Suprapubic skin (tissue), 4 donors: Measurements from ENCODE around the gene TET1. TPM values are rescaled to one million over a fixed set of nuclear protein-coding genes. Genes with fewer than 3 reads are reported as not detected.

Source experiments
- DNase-seq, 2 donors: peaks; one replicate each; pipeline ENCODE4 v3.0.0-alpha.2; 2019; ENCODE audit warnings: low spot score in 2 of 2
- H3K27ac ChIP-seq: fragments of 200-600 bp; sonication (generic); one replicate; pipeline ENCODE4 v1.5.1; 2019
- H3K27me3 ChIP-seq: fragments of 200-600 bp; sonication (generic); one replicate; pipeline ENCODE4 v1.5.1; 2019
- H3K36me3 ChIP-seq: fragments of 200-600 bp; sonication (generic); one replicate; pipeline ENCODE4 v1.5.1; 2019
- H3K4me1 ChIP-seq: fragments of 200-600 bp; sonication (generic); one replicate; pipeline ENCODE4 v1.5.1; 2019
- H3K4me3 ChIP-seq: fragments of 200-600 bp; sonication (generic); one replicate; pipeline ENCODE4 v1.5.1; 2019; ENCODE audit warnings: mild to moderate bottlenecking
- H3K9me3 ChIP-seq: fragments of 200-600 bp; sonication (generic); one replicate; pipeline ENCODE4 v1.5.1; 2019
- EP300 ChIP-seq: sonication (generic); formaldehyde crosslinking; IDR thresholded peaks from one replicate; pipeline ENCODE4 v1.6.1; 2017; ENCODE audit warnings: antibody characterized with exemption
- POLR2A ChIP-seq, 2 donors: fragments of 450-650 bp; IDR thresholded peaks; one replicate each; pipeline ENCODE4 v1.6.1; 2017; ENCODE audit warnings: antibody characterized with exemption in 2 of 2, mild to moderate bottlenecking in 2 of 2, moderate library complexity in 2 of 2
- POLR2AphosphoS5 ChIP-seq, 3 donors: sonication (generic); formaldehyde crosslinking; IDR thresholded peaks; one replicate each; pipeline ENCODE4 v1.6.1; 2017; ENCODE audit warnings: antibody characterized with exemption in 3 of 3
- WGBS: methylation state at CpG from one replicate; pipeline ENCODE4 v1.1.5; 2018; 5-methylcytosine and 5-hydroxymethylcytosine counted together
- total RNA-seq, 4 donors: library from RNA; depleted of rRNA; stranded (reverse); fragments of >200 nt; gene quantifications; one replicate each; pipeline ENCODE4 v1.1.0, GENCODE V29; 2016
- TF ChIP-seq, protein P1 (sequence below), 2 donors: fragments of 200-600 bp in 1 of 2; fragments of 450-650 bp in 1 of 2; sonication (generic) in 1 of 2; IDR thresholded peaks; one replicate each; pipeline ENCODE4 v1.5.1; 2016 to 2019; ENCODE audit warnings: antibody characterized with exemption in 2 of 2, mild to moderate bottlenecking in 1 of 2, moderate library complexity in 1 of 2

TET1 gene
- total RNA-seq, 4 donors from 2014 or later, result 0.98 to 3.2 (median 2.6) TPM

DNA sequence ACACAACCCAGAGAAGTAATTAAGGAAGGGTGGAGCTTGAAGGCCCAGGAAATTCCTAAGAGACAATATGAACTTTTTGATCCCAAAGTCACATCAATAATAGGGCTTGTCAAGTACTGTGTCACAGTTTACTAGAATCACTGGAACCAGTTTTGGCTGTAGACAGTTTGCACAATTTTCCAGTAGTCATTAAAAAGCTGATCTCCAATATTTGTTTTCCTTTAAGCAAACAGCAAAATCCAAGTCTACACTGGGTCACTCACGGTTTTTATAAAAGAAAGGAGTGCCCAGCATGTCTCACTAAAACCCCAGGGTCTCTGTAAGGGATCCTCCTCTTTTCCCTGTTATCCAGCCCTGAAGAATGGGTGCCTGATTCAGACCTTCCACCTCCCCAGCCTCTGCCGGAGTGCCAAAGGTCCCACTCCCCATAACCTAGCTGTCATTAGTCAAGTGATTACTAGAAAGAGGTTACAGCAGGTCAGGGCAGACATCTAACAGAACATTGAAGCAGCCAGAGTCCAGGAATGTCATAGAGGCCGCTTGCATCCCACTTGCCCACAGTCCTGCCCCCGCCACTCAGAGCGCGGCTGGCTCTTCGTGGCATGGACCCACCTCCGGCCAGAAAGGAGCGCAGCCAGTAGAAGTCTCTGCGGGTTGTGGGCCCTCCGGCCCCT lies 33.4 kb upstream of the TET1 start:
- TF ChIP-seq POLR2AphosphoS5 (IDR thresholded peaks at IDR 0.05), result no peak
- TF ChIP-seq EP300, result no peak
- TF ChIP-seq, protein P1, sequence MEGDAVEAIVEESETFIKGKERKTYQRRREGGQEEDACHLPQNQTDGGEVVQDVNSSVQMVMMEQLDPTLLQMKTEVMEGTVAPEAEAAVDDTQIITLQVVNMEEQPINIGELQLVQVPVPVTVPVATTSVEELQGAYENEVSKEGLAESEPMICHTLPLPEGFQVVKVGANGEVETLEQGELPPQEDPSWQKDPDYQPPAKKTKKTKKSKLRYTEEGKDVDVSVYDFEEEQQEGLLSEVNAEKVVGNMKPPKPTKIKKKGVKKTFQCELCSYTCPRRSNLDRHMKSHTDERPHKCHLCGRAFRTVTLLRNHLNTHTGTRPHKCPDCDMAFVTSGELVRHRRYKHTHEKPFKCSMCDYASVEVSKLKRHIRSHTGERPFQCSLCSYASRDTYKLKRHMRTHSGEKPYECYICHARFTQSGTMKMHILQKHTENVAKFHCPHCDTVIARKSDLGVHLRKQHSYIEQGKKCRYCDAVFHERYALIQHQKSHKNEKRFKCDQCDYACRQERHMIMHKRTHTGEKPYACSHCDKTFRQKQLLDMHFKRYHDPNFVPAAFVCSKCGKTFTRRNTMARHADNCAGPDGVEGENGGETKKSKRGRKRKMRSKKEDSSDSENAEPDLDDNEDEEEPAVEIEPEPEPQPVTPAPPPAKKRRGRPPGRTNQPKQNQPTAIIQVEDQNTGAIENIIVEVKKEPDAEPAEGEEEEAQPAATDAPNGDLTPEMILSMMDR (IDR thresholded peaks at IDR 0.05), result no peak
- no peak for TF ChIP-seq POLR2A (IDR thresholded peaks at IDR 0.05)
- Histone ChIP-seq H3K4me1 (peaks cover 11% of the 10 kb centered on the region), H3K4me3 (peak overlapping the region; percentile 98), H3K36me3 (peaks cover 4% of the 10 kb centered on the region), H3K27me3 (no peaks in the 10 kb centered on the region), H3K27ac (peak overlapping the region; percentile 96), H3K9me3 (no peaks in the 10 kb centered on the region)
- under 1% methylated on average over 10 of the region's 11 CpGs for WGBS
- no peak for DNase-seq

GRCh38 chr10:68536973-68537372 lies 23.2 kb upstream of the TET1 start:
- WGBS, result 83% methylated on average over 9 of the region's 9 CpGs
- Histone ChIP-seq H3K9me3 (no peaks in the 10 kb centered on the region), H3K36me3 (no peaks in the 10 kb centered on the region), H3K4me1 (no peaks in the 10 kb centered on the region), H3K27ac (no peak overlapping the region), H3K27me3 (no peaks in the 10 kb centered on the region), H3K4me3 (no peak overlapping the region)
- no peak for TF ChIP-seq POLR2AphosphoS5 (IDR thresholded peaks at IDR 0.05)
- no peak for TF ChIP-seq POLR2A (IDR thresholded peaks at IDR 0.05)
- TF ChIP-seq, protein P1 (IDR thresholded peaks at IDR 0.05), result no peak
- TF ChIP-seq EP300, result no peak
- DNase-seq, result no peak

DNA sequence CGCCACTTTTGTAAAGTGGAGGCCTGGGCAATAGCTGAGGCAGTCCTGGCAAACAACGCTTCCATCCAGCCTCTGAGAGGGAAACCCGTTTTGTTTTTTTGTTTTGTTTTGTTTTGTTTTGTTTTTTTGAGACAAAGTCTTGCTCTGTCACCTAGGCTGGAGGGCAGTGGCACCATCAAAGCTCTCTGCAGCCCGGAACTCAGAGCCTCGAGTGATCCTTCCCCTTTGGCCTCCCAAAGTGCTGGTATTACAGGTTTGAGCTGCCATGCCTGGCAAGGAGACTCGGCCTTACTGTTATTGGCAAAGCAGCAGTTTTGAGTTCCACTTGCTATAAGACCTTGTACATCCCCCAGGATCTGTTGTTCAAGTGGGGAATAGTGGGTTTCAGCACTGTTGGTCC lies 22.3 kb upstream of the TET1 start:
- H3K27ac ChIP-seq, result no peak overlapping the region
- H3K9me3 ChIP-seq, result no peaks in the 10 kb centered on the region
- no peaks in the 10 kb centered on the region for H3K27me3 ChIP-seq
- no peak overlapping the region for H3K4me3 ChIP-seq
- TF ChIP-seq POLR2AphosphoS5 (IDR thresholded peaks at IDR 0.05), result no peak
- TF ChIP-seq POLR2A (IDR thresholded peaks at IDR 0.05), result no peak
- TF ChIP-seq, protein P1 (IDR thresholded peaks at IDR 0.05), result no peak
- no peak for TF ChIP-seq EP300
- no peaks in the 10 kb centered on the region for H3K4me1 ChIP-seq
- H3K36me3 ChIP-seq, result no peaks in the 10 kb centered on the region
- WGBS, result 78% methylated on average over 6 of the region's 6 CpGs
- no peak for DNase-seq

- Histone ChIP-seq H3K4me3 (no peak overlapping the region), H3K4me1 (no peaks in the 10 kb centered on the region), H3K9me3 (no peaks in the 10 kb centered on the region), H3K36me3 (no peaks in the 10 kb centered on the region), H3K27me3 (no peaks in the 10 kb centered on the region), H3K27ac (no peak overlapping the region)
- DNase-seq, result no peak
- WGBS, result 65% methylated on average over 5 of the region's 5 CpGs
- no peak for TF ChIP-seq POLR2A (IDR thresholded peaks at IDR 0.05)
Measured at GRCh38 chr10:68543004-68543918, 16.9 kb upstream of the TET1 start.

GRCh38 chr10:68550747-68551411 lies 9.3 kb upstream of the TET1 start:
- Histone ChIP-seq H3K4me1 (no peaks in the 10 kb centered on the region), H3K27ac (no peak overlapping the region), H3K4me3 (no peak overlapping the region), H3K27me3 (no peaks in the 10 kb centered on the region), H3K9me3 (no peaks in the 10 kb centered on the region), H3K36me3 (no peaks in the 10 kb centered on the region)
- WGBS, result 79% methylated on average over 5 of the region's 5 CpGs
- TF ChIP-seq EP300, result no peak
- TF ChIP-seq, protein P1 (IDR thresholded peaks at IDR 0.05), result peak; percentile 75 to 88
- DNase-seq, result no peak
